ENCODE data around the gene CARD8.

GRCh38 chr19:48303367-48303766 is 47.7 kb upstream of the CARD8 start:
- TF ChIP-seq, protein P1, sequence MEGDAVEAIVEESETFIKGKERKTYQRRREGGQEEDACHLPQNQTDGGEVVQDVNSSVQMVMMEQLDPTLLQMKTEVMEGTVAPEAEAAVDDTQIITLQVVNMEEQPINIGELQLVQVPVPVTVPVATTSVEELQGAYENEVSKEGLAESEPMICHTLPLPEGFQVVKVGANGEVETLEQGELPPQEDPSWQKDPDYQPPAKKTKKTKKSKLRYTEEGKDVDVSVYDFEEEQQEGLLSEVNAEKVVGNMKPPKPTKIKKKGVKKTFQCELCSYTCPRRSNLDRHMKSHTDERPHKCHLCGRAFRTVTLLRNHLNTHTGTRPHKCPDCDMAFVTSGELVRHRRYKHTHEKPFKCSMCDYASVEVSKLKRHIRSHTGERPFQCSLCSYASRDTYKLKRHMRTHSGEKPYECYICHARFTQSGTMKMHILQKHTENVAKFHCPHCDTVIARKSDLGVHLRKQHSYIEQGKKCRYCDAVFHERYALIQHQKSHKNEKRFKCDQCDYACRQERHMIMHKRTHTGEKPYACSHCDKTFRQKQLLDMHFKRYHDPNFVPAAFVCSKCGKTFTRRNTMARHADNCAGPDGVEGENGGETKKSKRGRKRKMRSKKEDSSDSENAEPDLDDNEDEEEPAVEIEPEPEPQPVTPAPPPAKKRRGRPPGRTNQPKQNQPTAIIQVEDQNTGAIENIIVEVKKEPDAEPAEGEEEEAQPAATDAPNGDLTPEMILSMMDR (IDR thresholded peaks at IDR 0.05): no peak
- no peak for TF ChIP-seq POLR2A (IDR thresholded peaks at IDR 0.05)

Data from tibial nerve (tissue), 3 donors.